HepG2 (cell line): ENCODE measurements around the gene TMEM39A. TPM values are rescaled to one million over a fixed set of nuclear protein-coding genes. Genes with fewer than 3 reads are reported as not detected.

Experiments used
- ATAC-seq: fragments of 200-7000 bp; cut with Tn5 transposase; 3 replicates; pipeline ENCODE4 v1.9.1; 2020; ENCODE audit warnings: mild to moderate bottlenecking, moderate library complexity
- BruUV-seq: library from RNA; stranded (reverse); fragments of 400-500 nt; replicated peaks from 2 replicates; lab custom pipeline; 2021; lab: Mats Ljungman, UMichigan
- CTCF ChIA-PET: fragments of 300-600 bp; formaldehyde crosslinking; extraction: SDS; loops from one replicate; lab custom pipeline; 2021; ENCODE audit warnings: low total read pairs, inconsistent platforms, low intra/inter-chr PET ratio; lab: Yijun Ruan, JAX
- POLR2A ChIA-PET: fragments of 350-600 bp; sonication (Branson Sonifier 250); formaldehyde crosslinking; loops from one replicate; lab custom pipeline; 2020; ENCODE audit warnings: antibody characterized with exemption, inconsistent platforms; lab: Yijun Ruan, JAX
- DNase-seq: peaks from one replicate; pipeline ENCODE4 v3.0.0-alpha.2; 2015; ENCODE audit warnings: low spot score
- FAIRE-seq: peaks from 3 replicates; lab custom pipeline; 2011; peaks lifted over from hg19 to GRCh38; lab: Jason Lieb, UNC
- H2AFZ ChIP-seq: one replicate; pipeline ENCODE4 v1.6.1; 2011; ENCODE audit warnings: low read length, inconsistent platforms
- H3K27ac ChIP-seq: fragments of 300-600 bp; 3 replicates; pipeline ENCODE4 v1.8.0; 2011; ENCODE audit warnings: mixed run types, mild to moderate bottlenecking, mixed read lengths, low read length, inconsistent platforms; ENCODE audit not compliant: insufficient read depth; ENCODE audit errors: extremely low read length
- H3K27me3 ChIP-seq, 2 experiments: fragments of 200-600 bp in 1 of 2; 2 replicates in 1 of 2; 3 replicates in 1 of 2; pipeline versions ENCODE4 v1.6.0 to v1.8.0; 2011; ENCODE audit warnings: low read length in 2 of 2, mild to moderate bottlenecking in 2 of 2, moderate library complexity in 2 of 2, inconsistent platforms in 1 of 2; ENCODE audit not compliant: insufficient read depth in 2 of 2, control insufficient read depth in 1 of 2
- H3K36me3 ChIP-seq, 2 experiments: fragments of 200-600 bp in 1 of 2; replicated peaks in 1 of 2; 2 replicates in 1 of 2; 3 replicates in 1 of 2; pipeline versions ENCODE4 v1.5.1 to v1.8.0; 2011; ENCODE audit warnings: low read length in 2 of 2, inconsistent platforms in 1 of 2; ENCODE audit not compliant: insufficient read depth in 2 of 2, control insufficient read depth in 1 of 2
- H3K4me1 ChIP-seq: 2 replicates; pipeline ENCODE4 v1.5.1; 2012; ENCODE audit warnings: low read length, inconsistent platforms; ENCODE audit not compliant: insufficient read depth
- H3K4me2 ChIP-seq: 2 replicates; pipeline ENCODE4 v1.6.0; 2011; ENCODE audit warnings: low read depth, low read length, inconsistent platforms
- H3K4me3 ChIP-seq, 3 experiments: fragments of 200-600 bp in 1 of 3; sonication (generic), shearing (Covaris generic) in 1 of 3; replicated peaks in 1 of 3; 2 replicates each; pipeline ENCODE4 v1.5.1; 2011 to 2016; ENCODE audit warnings: low read length in 3 of 3, inconsistent platforms in 2 of 3, low read depth in 2 of 3, mild to moderate bottlenecking in 2 of 3, control low read depth in 1 of 3, mixed read lengths in 1 of 3; ENCODE audit not compliant: insufficient read depth in 1 of 3
- H3K79me2 ChIP-seq: one replicate; pipeline ENCODE4 v1.6.1; 2011; ENCODE audit warnings: low read length, inconsistent platforms; ENCODE audit not compliant: insufficient read depth
- H3K9ac ChIP-seq: 2 replicates; pipeline ENCODE4 v1.6.0; 2011; ENCODE audit warnings: mild to moderate bottlenecking, low read depth, low read length, inconsistent platforms; ENCODE audit not compliant: insufficient read depth
- H3K9me3 ChIP-seq: 2 replicates; pipeline ENCODE4 v1.5.1; 2012; ENCODE audit warnings: mild to moderate bottlenecking, low read length
- H4K20me1 ChIP-seq: 2 replicates; pipeline ENCODE4 v1.6.0; 2011; ENCODE audit warnings: inconsistent platforms, mild to moderate bottlenecking, low read length, moderate library complexity; ENCODE audit not compliant: insufficient read depth
- ARID2 ChIP-seq: sonication (generic); formaldehyde crosslinking; IDR thresholded peaks from 2 replicates; pipeline ENCODE4 v1.8.1; 2022; ENCODE audit warnings: mild to moderate bottlenecking, missing genetic modification reagents, borderline replicate concordance
- GATAD2A ChIP-seq: IDR thresholded peaks from 2 replicates; pipeline ENCODE4 v1.6.1; 2016
- ISX ChIP-seq: sonication (generic); formaldehyde crosslinking; conservative IDR thresholded peaks from 2 replicates; pipeline ENCODE4 v1.5.0; 2020; ENCODE audit warnings: missing genetic modification reagents
- RNF2 ChIP-seq: fragments of 450-650 bp; conservative IDR thresholded peaks from 2 replicates; pipeline ENCODE4 v1.6.1; 2016; ENCODE audit warnings: low read depth
- TGIF2 ChIP-seq: IDR thresholded peaks from 2 replicates; pipeline ENCODE4 v1.6.1; 2016; ENCODE audit warnings: control low read depth, missing compliant biosample characterization
- TOPORS ChIP-seq: sonication (generic); formaldehyde crosslinking; IDR thresholded peaks from 2 replicates; pipeline ENCODE4 v1.8.0; 2023; ENCODE audit warnings: mild to moderate bottlenecking, missing genetic modification reagents
- YEATS4 ChIP-seq: sonication (generic); formaldehyde crosslinking; IDR thresholded peaks from 2 replicates; pipeline ENCODE4 v1.4.0; 2020; ENCODE audit warnings: missing genetic modification reagents, borderline replicate concordance
- ZFX ChIP-seq: sonication (generic); formaldehyde crosslinking; IDR thresholded peaks from 2 replicates; pipeline ENCODE4 v1.4.0; 2020; ENCODE audit warnings: mild to moderate bottlenecking, low read depth, missing genetic modification reagents, moderate library complexity
- ZNF44 ChIP-seq: sonication (generic); formaldehyde crosslinking; IDR thresholded peaks from 2 replicates; pipeline ENCODE4 v1.5.1; 2020; ENCODE audit warnings: mild to moderate bottlenecking, missing genetic modification reagents
- ZNF501 ChIP-seq: sonication (generic); formaldehyde crosslinking; IDR thresholded peaks from 2 replicates; pipeline ENCODE4 v1.5.1; 2020; ENCODE audit warnings: mild to moderate bottlenecking, moderate library complexity, missing genetic modification reagents
- ZNF570 ChIP-seq: sonication (generic); formaldehyde crosslinking; IDR thresholded peaks from 2 replicates; pipeline ENCODE4 v1.4.0; 2020; ENCODE audit warnings: mild to moderate bottlenecking, missing genetic modification reagents, borderline replicate concordance
- WGBS: methylation state at CpG from one replicate; pipeline ENCODE4 v1.1.6; 2017; ENCODE audit warnings: low lambda C conversion rate; 5-methylcytosine and 5-hydroxymethylcytosine counted together
- in situ Hi-C: cut with HindIII; loops from 2 replicates; pipeline ENCODE4 v1.10.0; 2017; ENCODE audit warnings: low pct_unique_long_range_greater_than_20kb; ENCODE audit not compliant: extremely low pct_ligation_motif_present
- intact Hi-C: fragments of 100-400 bp; cut with micrococcal nuclease; formaldehyde crosslinking; loops from one replicate; pipeline ENCODE4 v1.10.0; 2022; ENCODE audit not compliant: unreplicated experiment
- polyA plus RNA-seq, 8 experiments: library from polyadenylated mRNA; depleted of rRNA in 3 of 8; stranded (reverse) in 7 of 8; unstranded in 1 of 8; fragments of >200 nt; fragmentation: Illumina TruSeq in 4 of 8; extraction: Trizol in 4 of 8; gene quantifications; 2 replicates each; pipeline versions ENCODE4 v1.2.1 to v1.2.3, GENCODE V29; 2011 to 2016; ENCODE audit warnings: low read depth in 4 of 8, missing spikeins in 1 of 8, mixed read lengths in 1 of 8; ENCODE audit not compliant: insufficient read depth in 1 of 8
- total RNA-seq, 5 experiments: library from RNA; depleted of rRNA; stranded (reverse); fragments of >200 nt; fragmentation: Illumina TruSeq; extraction: Trizol; gene quantifications; 2 replicates each; pipeline ENCODE4 v1.2.3, GENCODE V29; 2016; ENCODE audit warnings: low read depth in 1 of 5
- TF ChIP-seq, protein P1 (sequence below): sonication (generic); formaldehyde crosslinking; IDR thresholded peaks from 2 replicates; pipeline ENCODE4 v1.4.0; 2020; ENCODE audit warnings: missing genetic modification reagents

Gene TMEM39A
- total and polyA plus RNA-seq, 2 of the 13 experiments (the other 11 are each of a cell fraction or from before 2014, with no cell fraction given): 55.8 to 64.9 TPM

DNA sequence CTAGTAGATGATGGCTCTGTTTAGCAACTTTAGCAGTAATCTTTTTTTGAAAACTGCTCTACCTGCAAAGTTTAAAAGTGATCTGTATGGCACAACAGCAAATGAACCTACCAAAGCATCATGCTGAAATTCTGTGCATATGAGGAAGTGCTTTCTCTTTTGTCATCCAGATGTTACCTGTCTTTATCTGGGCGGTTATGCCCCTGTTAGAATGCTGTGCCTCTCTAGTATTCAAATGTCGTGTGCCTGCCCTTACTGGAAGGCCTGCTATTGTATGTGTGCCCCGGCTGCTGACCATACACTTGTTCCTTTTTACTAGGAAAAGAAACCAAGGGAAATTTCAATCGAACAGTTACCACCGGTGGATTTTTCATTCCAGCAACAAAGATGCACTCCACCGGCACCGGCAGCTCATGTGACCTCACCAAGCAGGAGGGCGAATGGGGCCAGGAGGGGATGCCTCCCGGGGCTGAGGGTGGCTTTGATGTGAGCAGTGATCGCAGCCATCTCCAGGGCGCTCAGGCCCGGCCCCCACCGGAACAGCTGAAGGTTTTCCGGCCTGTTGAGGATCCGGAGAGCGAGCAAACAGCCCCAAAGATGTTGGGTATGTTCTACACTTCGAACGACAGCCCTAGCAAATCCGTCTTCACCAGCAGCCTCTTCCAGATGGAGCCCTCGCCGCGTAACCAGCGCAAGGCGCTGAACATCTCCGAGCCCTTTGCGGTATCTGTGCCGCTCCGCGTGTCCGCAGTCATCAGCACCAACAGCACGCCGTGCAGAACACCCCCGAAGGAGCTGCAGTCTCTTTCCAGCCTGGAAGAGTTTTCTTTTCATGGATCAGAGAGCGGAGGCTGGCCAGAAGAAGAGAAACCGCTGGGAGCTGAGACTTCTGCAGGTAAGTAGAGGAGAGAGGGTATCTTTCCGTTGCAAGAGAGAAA is 61.6 kb downstream of the TMEM39A start (continued):
- TF ChIP-seq, protein P1, sequence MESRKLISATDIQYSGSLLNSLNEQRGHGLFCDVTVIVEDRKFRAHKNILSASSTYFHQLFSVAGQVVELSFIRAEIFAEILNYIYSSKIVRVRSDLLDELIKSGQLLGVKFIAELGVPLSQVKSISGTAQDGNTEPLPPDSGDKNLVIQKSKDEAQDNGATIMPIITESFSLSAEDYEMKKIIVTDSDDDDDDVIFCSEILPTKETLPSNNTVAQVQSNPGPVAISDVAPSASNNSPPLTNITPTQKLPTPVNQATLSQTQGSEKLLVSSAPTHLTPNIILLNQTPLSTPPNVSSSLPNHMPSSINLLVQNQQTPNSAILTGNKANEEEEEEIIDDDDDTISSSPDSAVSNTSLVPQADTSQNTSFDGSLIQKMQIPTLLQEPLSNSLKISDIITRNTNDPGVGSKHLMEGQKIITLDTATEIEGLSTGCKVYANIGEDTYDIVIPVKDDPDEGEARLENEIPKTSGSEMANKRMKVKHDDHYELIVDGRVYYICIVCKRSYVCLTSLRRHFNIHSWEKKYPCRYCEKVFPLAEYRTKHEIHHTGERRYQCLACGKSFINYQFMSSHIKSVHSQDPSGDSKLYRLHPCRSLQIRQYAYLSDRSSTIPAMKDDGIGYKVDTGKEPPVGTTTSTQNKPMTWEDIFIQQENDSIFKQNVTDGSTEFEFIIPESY (CRISPR knock-in tag): no peak
- TF ChIP-seq, all 625 proteins: peak for 0

DNA sequence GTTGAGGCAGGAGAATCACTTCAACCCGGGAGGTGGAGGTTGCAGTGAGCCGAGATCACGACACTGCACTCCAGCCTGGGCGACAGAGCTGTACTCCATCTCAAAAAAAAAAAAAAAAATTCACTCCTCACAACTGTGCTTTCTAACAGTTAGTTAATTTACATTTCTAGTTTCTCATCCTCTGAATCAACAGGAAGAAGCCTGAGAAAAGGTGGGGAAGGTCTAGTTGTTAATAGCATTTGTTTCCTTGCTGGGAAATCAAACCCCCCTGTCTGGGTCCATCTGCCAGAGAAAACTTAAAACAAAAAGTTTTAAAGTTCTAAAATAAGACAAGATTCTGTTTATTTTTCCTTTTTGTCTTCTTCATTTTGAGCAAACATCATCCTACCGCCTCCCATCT is 62.3 kb downstream of the TMEM39A start:
- in situ Hi-C loops: loop anchor here (25.0 kb wide), 1 partner anchor 286 kb away; the partner anchor contains the start of gene COX17
- TF ChIP-seq TGIF2 (CRISPR knock-in tag) (no peak), TOPORS (CRISPR knock-in tag) (no peak), ISX (CRISPR knock-in tag) (no peak), GATAD2A (CRISPR knock-in tag) (no peak), ZFX (no peak), ZNF501 (CRISPR knock-in tag) (no peak), ZNF570 (CRISPR knock-in tag) (no peak), ZNF44 (CRISPR knock-in tag) (no peak), ARID2 (CRISPR knock-in tag) (no peak), YEATS4 (CRISPR knock-in tag) (no peak), RNF2 (no peak)
- TF ChIP-seq, all 625 proteins: peak for 0
- WGBS: 69% methylated on average over 5 of the region's 5 CpGs
- no peak for ATAC-seq
- no peak overlapping the region for H2AFZ ChIP-seq
- no peaks in the 10 kb centered on the region for H3K79me2 ChIP-seq
- no peak for DNase-seq
- H3K27ac ChIP-seq: no peak overlapping the region
- CTCF ChIA-PET: no interaction called here
- no peak for FAIRE-seq
- H3K4me1 ChIP-seq: no peaks in the 10 kb centered on the region
- no peak overlapping the region for H3K4me3 ChIP-seq
- intact Hi-C loops: no loop called here
- no peaks in the 10 kb centered on the region for H4K20me1 ChIP-seq
- no peak overlapping the region for H3K9ac ChIP-seq
- no peak overlapping the region for H3K4me2 ChIP-seq
- H3K27me3 ChIP-seq: no peaks in the 10 kb centered on the region
- POLR2A ChIA-PET: no interaction called here
- BruUV-seq: no TSS peak
- no peaks in the 10 kb centered on the region for H3K9me3 ChIP-seq
- no peaks in the 10 kb centered on the region for H3K36me3 ChIP-seq
